ENCODE data around the gene ZFP64. TPM values are rescaled to one million over a fixed set of nuclear protein-coding genes. Genes with fewer than 3 reads are reported as not detected.
"Not testable (repeated sequence)": the region's sequence is repeated elsewhere in the genome, so short reads cannot be mapped to it uniquely, and the experiment has no call there.

ZFP64 gene
- 10 to 100 TPM; 15.4 to 16.8 TPM for total RNA-seq

GRCh38 chr20:52191132-52191915 lies at the start of gene ZFP64:
Gene ZFP64, minus strand, starts transcription at chr20:52191779. Its CDS starts 143 bp downstream, at chr20:52191636.
- Mint-ChIP-seq H3K27ac (peak within 1 kb of the TSS; percentile 91 to 95), H3K9me3 (no peaks in the 10 kb centered on the region), H3K36me3 (peaks cover 5 to 10% of the 10 kb centered on the region in 2 donors)
- ATAC-seq (peak; percentile 84 to 86), DNase-seq (ENCODE audit: low spot score in 2 of 2) (peak; percentile 71 to 77)

GRCh38 chr20:52240802-52241201 lies 49.2 kb upstream of the ZFP64 start:
- ATAC-seq (no peak), DNase-seq (ENCODE audit: low spot score in 2 of 2) (no peak)
- H3K27ac Mint-ChIP-seq = no peak overlapping the region
- no peaks in the 10 kb centered on the region for H3K36me3 Mint-ChIP-seq
- H3K9me3 Mint-ChIP-seq = no peaks in the 10 kb centered on the region

- no peak for DNase-seq (ENCODE audit: low spot score in 2 of 2)
- H3K27ac Mint-ChIP-seq = no peak overlapping the region
- ATAC-seq = no peak
- no peaks in the 10 kb centered on the region for H3K36me3 Mint-ChIP-seq
- no peaks in the 10 kb centered on the region for H3K9me3 Mint-ChIP-seq
Measured at GRCh38 chr20:52239102-52239501, 47.5 kb upstream of the ZFP64 start.

- no peak for ATAC-seq
- Mint-ChIP-seq H3K9me3 (no peaks in the 10 kb centered on the region), H3K27ac (no peak overlapping the region), H3K36me3 (no peaks in the 10 kb centered on the region)
- DNase-seq (ENCODE audit: low spot score in 2 of 2) = no peak
Measured at GRCh38 chr20:52236292-52236691, 44.7 kb upstream of the ZFP64 start.

- Mint-ChIP-seq H3K27ac (no peak overlapping the region), H3K36me3 (no peaks in the 10 kb centered on the region), H3K9me3 (no peaks in the 10 kb centered on the region)
- DNase-seq (ENCODE audit: low spot score in 2 of 2) = no peak
- no peak for ATAC-seq
Measured at GRCh38 chr20:52235129-52235528, 43.5 kb upstream of the ZFP64 start.

- ATAC-seq = no peak
- DNase-seq (ENCODE audit: low spot score in 2 of 2) = no peak
- Mint-ChIP-seq H3K27ac (no peak overlapping the region), H3K36me3 (no peaks in the 10 kb centered on the region), H3K9me3 (no peaks in the 10 kb centered on the region)
Measured at GRCh38 chr20:52234302-52235045, 42.9 kb upstream of the ZFP64 start.

- no peaks in the 10 kb centered on the region for H3K36me3 Mint-ChIP-seq
- no peak for DNase-seq (ENCODE audit: low spot score in 2 of 2)
- no peaks in the 10 kb centered on the region for H3K9me3 Mint-ChIP-seq
- ATAC-seq = no peak
- no peak overlapping the region for H3K27ac Mint-ChIP-seq
Measured at GRCh38 chr20:52231230-52231746, 39.7 kb upstream of the ZFP64 start.

- Mint-ChIP-seq H3K36me3 (no peaks in the 10 kb centered on the region), H3K9me3 (no peaks in the 10 kb centered on the region), H3K27ac (no peak overlapping the region)
- ATAC-seq (no peak), DNase-seq (ENCODE audit: low spot score in 2 of 2) (no peak)
Measured at GRCh38 chr20:52230409-52230808, 38.8 kb upstream of the ZFP64 start.

- ATAC-seq; H3K36me3 Mint-ChIP-seq; H3K27ac Mint-ChIP-seq; H3K9me3 Mint-ChIP-seq; DNase-seq (ENCODE audit: low spot score in 2 of 2): not testable (repeated sequence)
Measured at GRCh38 chr20:52229346-52229745, 37.8 kb upstream of the ZFP64 start.

GRCh38 chr20:52226370-52226769 lies 34.8 kb upstream of the ZFP64 start:
- no peak for ATAC-seq
- no peak for DNase-seq (ENCODE audit: low spot score in 2 of 2)
- peaks cover 4 to 5% of the 10 kb centered on the region in 2 donors for H3K9me3 Mint-ChIP-seq
- peaks cover 5 to 9% of the 10 kb centered on the region in 2 donors for H3K36me3 Mint-ChIP-seq
- H3K27ac Mint-ChIP-seq = no peak overlapping the region

GRCh38 chr20:52224920-52225319 lies 33.3 kb upstream of the ZFP64 start:
- no peak for ATAC-seq
- Mint-ChIP-seq H3K9me3 (peaks cover 6 to 8% of the 10 kb centered on the region in 2 donors), H3K27ac (no peak overlapping the region), H3K36me3 (peaks cover 20 to 21% of the 10 kb centered on the region in 2 donors)
- no peak for DNase-seq (ENCODE audit: low spot score in 2 of 2)

GRCh38 chr20:52221362-52221761 lies 29.8 kb upstream of the ZFP64 start:
- not testable (repeated sequence) for ATAC-seq; DNase-seq (ENCODE audit: low spot score in 2 of 2); H3K27ac Mint-ChIP-seq
- peaks cover 12 to 14% of the 10 kb centered on the region in 2 donors for H3K9me3 Mint-ChIP-seq
- peaks cover 30 to 35% of the 10 kb centered on the region in 2 donors for H3K36me3 Mint-ChIP-seq

GRCh38 chr20:52220891-52221290 lies 29.3 kb upstream of the ZFP64 start:
- ATAC-seq; H3K27ac Mint-ChIP-seq; DNase-seq (ENCODE audit: low spot score in 2 of 2): not testable (repeated sequence)
- Mint-ChIP-seq H3K36me3 (peaks cover 30 to 35% of the 10 kb centered on the region in 2 donors), H3K9me3 (peaks cover 12 to 14% of the 10 kb centered on the region in 2 donors)

GRCh38 chr20:52219441-52219840 lies 27.9 kb upstream of the ZFP64 start:
- H3K27ac Mint-ChIP-seq = no peak overlapping the region
- no peak for DNase-seq (ENCODE audit: low spot score in 2 of 2)
- ATAC-seq = no peak
- H3K9me3 Mint-ChIP-seq = peaks cover 12 to 14% of the 10 kb centered on the region in 2 donors
- peaks cover 30 to 35% of the 10 kb centered on the region in 2 donors for H3K36me3 Mint-ChIP-seq

- ATAC-seq = no peak
- Mint-ChIP-seq H3K36me3 (peaks cover 30 to 35% of the 10 kb centered on the region in 2 donors), H3K9me3 (peaks cover 14 to 15% of the 10 kb centered on the region in 2 donors), H3K27ac (no peak overlapping the region)
- no peak for DNase-seq (ENCODE audit: low spot score in 2 of 2)
Measured at GRCh38 chr20:52217689-52218395, 26.3 kb upstream of the ZFP64 start.

- Mint-ChIP-seq H3K9me3 (peaks cover 13 to 18% of the 10 kb centered on the region in 2 donors), H3K27ac (no peak overlapping the region), H3K36me3 (peaks cover 4 to 17% of the 10 kb centered on the region in 2 donors)
- ATAC-seq = no peak
- no peak for DNase-seq (ENCODE audit: low spot score in 2 of 2)
Measured at GRCh38 chr20:52213995-52214394, 22.4 kb upstream of the ZFP64 start.

GRCh38 chr20:52212943-52213342 lies 21.4 kb upstream of the ZFP64 start:
- H3K9me3 Mint-ChIP-seq = peaks cover 13 to 18% of the 10 kb centered on the region in 2 donors

More at GRCh38 chr20:52212943-52213342, 21.4 kb upstream of the ZFP64 start:
- DNase-seq (ENCODE audit: low spot score in 2 of 2) = no peak
- no peak overlapping the region for H3K27ac Mint-ChIP-seq
- H3K36me3 Mint-ChIP-seq = peaks cover 0 to 17% of the 10 kb centered on the region in 2 donors
- ATAC-seq = no peak
